Neural cell (in vitro differentiated cells): ENCODE data around the gene EMILIN2.

Experiments used
- EP300 ChIP-seq: fragments of 450-650 bp; conservative IDR thresholded peaks from 2 replicates; pipeline ENCODE4 v1.6.1; 2014; ENCODE audit warnings: antibody characterized with exemption, mild to moderate bottlenecking, moderate library complexity; ENCODE audit not compliant: poor library complexity, severe bottlenecking
- POLR2AphosphoS5 ChIP-seq: IDR thresholded peaks from 2 replicates; pipeline ENCODE4 v1.6.1; 2012
- RAD21 ChIP-seq: fragments of 450-650 bp; conservative IDR thresholded peaks from 2 replicates; pipeline ENCODE4 v1.6.1; 2014; ENCODE audit warnings: antibody characterized with exemption, mild to moderate bottlenecking, moderate library complexity
- TAF1 ChIP-seq: IDR thresholded peaks from 2 replicates; pipeline ENCODE4 v1.6.1; 2012; ENCODE audit warnings: low read depth
- TF ChIP-seq, protein P1 (sequence below): fragments of 450-650 bp; IDR thresholded peaks from 2 replicates; pipeline ENCODE4 v1.5.1; 2014; ENCODE audit warnings: antibody characterized with exemption, mild to moderate bottlenecking, moderate library complexity; ENCODE audit not compliant: poor library complexity, severe bottlenecking

DNA sequence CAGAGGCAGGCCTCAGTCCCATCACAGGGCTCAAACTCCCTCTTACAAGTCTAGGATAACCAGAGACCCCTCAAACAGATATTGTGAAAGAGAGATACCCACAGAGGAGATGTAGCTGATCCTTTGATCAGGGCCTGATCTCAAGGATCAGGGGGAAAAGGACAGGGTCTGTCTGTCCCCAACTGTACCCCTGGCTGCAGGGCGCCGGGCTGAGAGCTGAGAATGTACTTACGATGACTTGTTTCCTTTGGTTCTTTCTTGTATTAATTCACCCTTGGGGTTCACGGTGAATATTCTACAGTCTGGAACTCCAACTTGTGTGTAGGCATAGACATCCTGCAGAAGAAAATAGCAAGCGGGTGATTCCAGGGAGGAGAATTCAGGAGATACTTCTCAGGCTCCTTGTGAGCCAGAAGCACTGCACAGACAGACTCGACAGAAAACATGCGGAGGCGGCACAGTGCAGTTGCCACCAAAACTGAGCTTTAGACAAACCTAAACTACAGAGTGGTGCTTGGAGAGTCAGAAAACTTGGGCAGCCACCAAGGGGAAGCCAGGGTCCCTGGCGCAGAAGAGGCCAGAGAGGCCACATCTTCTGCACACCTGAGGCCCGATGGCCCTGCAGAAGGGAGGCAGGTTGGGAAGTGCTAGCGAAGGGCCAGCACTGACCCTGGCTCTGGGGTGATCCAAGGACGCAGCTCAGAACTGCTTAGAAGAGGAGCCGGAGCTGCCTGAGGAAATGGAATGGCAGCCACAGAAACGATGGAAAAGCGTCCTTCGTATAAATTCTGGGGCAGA lies 73.9 kb downstream of the EMILIN2 start:
- TF ChIP-seq, protein P1, sequence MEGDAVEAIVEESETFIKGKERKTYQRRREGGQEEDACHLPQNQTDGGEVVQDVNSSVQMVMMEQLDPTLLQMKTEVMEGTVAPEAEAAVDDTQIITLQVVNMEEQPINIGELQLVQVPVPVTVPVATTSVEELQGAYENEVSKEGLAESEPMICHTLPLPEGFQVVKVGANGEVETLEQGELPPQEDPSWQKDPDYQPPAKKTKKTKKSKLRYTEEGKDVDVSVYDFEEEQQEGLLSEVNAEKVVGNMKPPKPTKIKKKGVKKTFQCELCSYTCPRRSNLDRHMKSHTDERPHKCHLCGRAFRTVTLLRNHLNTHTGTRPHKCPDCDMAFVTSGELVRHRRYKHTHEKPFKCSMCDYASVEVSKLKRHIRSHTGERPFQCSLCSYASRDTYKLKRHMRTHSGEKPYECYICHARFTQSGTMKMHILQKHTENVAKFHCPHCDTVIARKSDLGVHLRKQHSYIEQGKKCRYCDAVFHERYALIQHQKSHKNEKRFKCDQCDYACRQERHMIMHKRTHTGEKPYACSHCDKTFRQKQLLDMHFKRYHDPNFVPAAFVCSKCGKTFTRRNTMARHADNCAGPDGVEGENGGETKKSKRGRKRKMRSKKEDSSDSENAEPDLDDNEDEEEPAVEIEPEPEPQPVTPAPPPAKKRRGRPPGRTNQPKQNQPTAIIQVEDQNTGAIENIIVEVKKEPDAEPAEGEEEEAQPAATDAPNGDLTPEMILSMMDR, result no peak
- TF ChIP-seq POLR2AphosphoS5 (no peak), EP300 (no peak), TAF1 (no peak), RAD21 (no peak)
